ENCODE data around the gene LYRM1.

The LYRM1 gene

DNA sequence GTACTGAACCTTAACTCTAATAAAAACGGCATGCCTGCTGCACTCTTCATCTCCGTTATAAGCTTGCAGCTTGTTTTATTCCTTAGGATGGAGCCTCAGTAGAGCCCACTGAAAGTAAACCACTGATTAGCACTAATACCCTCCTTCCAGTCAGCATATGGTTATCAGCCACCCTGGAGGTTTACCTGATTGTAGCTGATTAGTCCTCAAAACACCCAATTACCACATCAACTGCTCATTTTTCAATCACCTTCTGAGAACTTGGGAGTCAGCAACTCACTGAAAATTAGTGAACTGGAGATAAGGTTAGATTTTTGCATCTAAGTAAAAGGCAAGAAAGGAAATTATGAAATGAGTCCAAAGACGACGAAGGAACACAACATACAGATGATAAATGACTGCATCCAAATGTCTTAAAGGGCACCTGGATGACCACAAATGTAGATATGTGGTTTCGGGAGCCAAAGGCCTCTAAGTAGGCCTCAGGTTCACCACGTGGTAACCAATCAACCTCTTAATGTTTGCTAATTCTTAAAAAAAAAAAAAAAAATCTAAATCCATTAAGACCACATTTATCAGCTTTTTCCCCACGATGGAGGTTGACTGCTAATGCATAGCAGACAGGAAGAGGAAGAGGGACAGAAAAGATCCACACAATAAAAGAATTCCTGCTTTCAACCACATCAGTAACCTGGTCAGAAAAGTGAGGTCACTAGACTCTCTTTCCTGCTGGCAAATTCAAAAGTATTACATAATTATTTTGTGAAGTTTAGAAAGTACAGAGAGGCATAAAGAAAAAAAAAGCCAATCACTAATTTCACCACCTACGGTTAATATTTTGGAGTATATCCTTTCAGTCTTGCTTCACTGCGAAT lies 28.4 kb upstream of the LYRM1 start:
- DNase-seq (ENCODE audit: low read depth), result no peak
- H3K4me3 ChIP-seq (ENCODE audit: low read length), result no peak overlapping the region
- TF ChIP-seq, protein P1, sequence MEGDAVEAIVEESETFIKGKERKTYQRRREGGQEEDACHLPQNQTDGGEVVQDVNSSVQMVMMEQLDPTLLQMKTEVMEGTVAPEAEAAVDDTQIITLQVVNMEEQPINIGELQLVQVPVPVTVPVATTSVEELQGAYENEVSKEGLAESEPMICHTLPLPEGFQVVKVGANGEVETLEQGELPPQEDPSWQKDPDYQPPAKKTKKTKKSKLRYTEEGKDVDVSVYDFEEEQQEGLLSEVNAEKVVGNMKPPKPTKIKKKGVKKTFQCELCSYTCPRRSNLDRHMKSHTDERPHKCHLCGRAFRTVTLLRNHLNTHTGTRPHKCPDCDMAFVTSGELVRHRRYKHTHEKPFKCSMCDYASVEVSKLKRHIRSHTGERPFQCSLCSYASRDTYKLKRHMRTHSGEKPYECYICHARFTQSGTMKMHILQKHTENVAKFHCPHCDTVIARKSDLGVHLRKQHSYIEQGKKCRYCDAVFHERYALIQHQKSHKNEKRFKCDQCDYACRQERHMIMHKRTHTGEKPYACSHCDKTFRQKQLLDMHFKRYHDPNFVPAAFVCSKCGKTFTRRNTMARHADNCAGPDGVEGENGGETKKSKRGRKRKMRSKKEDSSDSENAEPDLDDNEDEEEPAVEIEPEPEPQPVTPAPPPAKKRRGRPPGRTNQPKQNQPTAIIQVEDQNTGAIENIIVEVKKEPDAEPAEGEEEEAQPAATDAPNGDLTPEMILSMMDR (IDR thresholded peaks at IDR 0.05; ENCODE audit: insufficient read depth, low read depth, low read length, missing control alignments), result no peak

DNA sequence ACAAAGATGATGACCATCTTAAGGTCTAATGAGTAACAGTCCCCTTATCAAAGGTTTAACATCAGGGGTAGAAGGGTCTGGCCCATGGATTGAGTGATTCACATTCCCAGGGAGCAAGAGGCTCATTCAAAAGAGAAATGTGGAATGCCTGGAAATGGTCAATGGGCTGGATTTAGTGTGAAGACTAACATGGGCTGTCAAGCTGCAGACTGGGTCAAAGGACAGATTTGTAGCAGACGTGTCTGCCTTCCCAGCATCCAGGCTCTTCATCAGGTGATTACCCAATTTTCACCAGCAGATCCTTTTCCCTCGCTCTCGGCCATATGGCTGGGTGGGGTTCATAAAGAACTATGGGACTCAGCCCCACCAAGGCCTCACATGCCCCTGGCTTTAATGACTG lies 27.2 kb upstream of the LYRM1 start:
- DNase-seq (ENCODE audit: low read depth), result no peak
- TF ChIP-seq, protein P1 (IDR thresholded peaks at IDR 0.05; ENCODE audit: insufficient read depth, low read depth, low read length, missing control alignments), result no peak

DNA sequence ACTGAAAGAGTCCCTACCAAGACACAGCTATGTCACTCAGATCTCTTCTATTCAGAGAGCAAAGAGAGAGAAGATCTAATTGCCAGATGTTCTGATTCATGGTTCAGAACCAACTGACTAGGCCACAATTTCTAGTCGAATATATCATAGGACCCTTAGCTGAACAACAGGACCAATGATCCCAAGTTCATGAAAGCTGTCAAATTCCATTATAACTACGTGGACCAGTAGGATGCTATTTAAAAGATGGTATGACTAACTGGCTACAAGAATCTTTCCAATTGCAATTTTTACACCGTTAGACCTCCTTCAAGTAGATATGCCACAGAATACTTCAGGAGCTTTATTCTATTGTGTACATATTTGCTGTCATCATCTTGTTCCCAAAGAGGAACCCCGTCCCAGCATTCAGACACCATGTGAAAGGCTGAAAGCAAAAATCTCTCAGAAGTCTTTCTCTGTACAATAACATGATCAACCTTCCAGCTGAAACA lies 26.4 kb upstream of the LYRM1 start:
- DNase-seq (ENCODE audit: low read depth), result no peak
- H3K4me3 ChIP-seq (ENCODE audit: low read length), result no peak overlapping the region
- TF ChIP-seq, protein P1 (IDR thresholded peaks at IDR 0.05; ENCODE audit: insufficient read depth, low read depth, low read length, missing control alignments), result no peak

More for the DNA sequence above, 27.2 kb upstream of the LYRM1 start:
- no peak overlapping the region for H3K4me3 ChIP-seq (ENCODE audit: low read length)

DNA sequence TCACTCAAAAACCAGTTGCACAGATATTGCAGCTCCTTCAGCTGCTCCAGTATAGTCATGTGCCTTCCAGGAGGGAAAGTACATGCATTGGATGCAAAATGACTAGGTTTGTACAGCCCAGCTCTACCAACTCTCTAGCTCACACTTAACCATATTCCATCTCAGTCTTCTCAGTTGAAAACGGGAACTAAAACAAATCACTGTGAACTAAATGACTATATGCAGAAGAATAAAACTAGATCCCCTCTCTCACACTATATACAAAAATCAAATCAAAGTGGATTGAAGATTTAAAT lies 25.3 kb upstream of the LYRM1 start:
- no peak overlapping the region for H3K4me3 ChIP-seq (ENCODE audit: low read length)
- TF ChIP-seq, protein P1 (IDR thresholded peaks at IDR 0.05; ENCODE audit: insufficient read depth, low read depth, low read length, missing control alignments), result no peak
- no peak for DNase-seq (ENCODE audit: low read depth)

DNA sequence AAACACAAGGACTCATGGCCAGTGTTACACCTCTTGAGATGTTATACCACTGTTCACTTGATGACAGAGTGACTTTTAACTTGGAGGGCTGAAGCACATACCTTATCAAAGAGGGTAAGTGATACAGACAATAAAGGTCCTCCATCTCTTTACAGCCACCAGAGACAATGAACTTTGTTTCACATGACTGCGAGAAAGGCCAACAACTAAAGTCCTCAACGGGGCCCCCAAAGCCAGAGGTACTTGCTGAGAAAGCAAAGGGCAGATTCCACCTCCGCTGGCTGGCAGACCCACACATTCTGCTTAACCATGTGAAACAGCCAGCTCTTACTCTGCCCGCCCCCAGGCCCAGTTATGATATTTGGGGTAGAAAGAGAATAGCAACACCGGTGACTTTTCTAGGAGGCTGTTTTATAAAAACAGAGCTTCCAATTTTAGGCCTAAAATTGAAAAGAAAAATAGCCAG lies 21.9 kb upstream of the LYRM1 start:
- DNase-seq (ENCODE audit: low read depth), result no peak
- TF ChIP-seq, protein P1 (IDR thresholded peaks at IDR 0.05; ENCODE audit: insufficient read depth, low read depth, low read length, missing control alignments), result no peak
- H3K4me3 ChIP-seq (ENCODE audit: low read length), result no peak overlapping the region

DNA sequence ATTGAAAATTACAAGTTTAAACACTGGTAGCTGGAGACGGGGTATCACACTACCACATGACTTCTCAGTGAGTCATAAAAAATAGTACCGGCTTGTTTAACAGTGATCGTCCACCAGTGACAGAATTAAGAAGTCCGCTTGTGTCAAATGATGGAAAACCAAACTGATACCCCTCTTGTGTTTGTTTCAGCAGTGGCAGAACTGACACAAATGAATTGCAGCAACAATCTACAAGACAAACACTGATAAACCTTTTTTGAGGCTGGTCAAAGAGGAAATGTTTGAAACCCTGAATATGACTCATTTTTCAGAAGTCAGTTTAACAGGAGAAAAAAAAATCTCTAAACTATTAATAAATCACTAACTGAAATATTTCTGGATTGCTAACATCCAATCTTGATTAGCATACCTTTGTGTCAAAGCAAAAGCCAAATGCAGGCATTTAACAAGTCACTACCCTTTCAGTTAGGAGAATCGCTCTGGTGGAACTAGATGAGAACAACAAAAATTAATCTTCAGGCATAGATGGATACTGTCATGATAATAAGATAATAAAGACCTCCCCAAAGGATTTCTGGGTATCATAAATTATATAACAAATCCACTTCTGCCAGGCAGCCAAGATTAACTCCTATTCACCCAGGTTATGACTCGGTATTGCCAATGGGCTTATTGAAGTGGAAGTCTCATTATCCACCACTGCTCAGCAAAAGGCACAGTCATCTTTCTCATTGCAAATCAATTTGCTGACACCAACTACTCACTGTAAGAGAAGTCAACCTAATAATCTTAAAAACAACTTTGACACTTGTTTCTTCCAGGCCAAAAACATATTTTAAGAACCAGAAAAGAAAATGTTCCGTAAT lies 21.2 kb upstream of the LYRM1 start:
- TF ChIP-seq, protein P1 (IDR thresholded peaks at IDR 0.05; ENCODE audit: insufficient read depth, low read depth, low read length, missing control alignments), result no peak
- H3K4me3 ChIP-seq (ENCODE audit: low read length), result no peak overlapping the region
- peak; percentile 56 for DNase-seq (ENCODE audit: low read depth)

Measured in epithelial cell of esophagus (primary cell).